SJCRH30 (cell line): ENCODE results near the gene GLI3. TPM values are rescaled to one million over a fixed set of nuclear protein-coding genes. Genes with fewer than 3 reads are reported as not detected.

Source experiments
- DNase-seq, 2 experiments: peaks; one replicate each; pipeline ENCODE4 v3.0.0-alpha.2; 2015 to 2020
- H3K27ac ChIP-seq: fragments of 250-450 bp; sonication (Bioruptor Pico); 2 replicates; pipeline ENCODE4 v1.5.1; 2020; ENCODE audit warnings: mild to moderate bottlenecking, moderate library complexity
- H3K27me3 ChIP-seq: fragments of 250-450 bp; sonication (Bioruptor Pico); 2 replicates; pipeline ENCODE4 v1.5.1; 2020; ENCODE audit warnings: mild to moderate bottlenecking, moderate library complexity
- H3K36me3 ChIP-seq: fragments of 250-450 bp; sonication (Bioruptor Pico); 2 replicates; pipeline ENCODE4 v1.5.1; 2020; ENCODE audit warnings: mild to moderate bottlenecking, moderate library complexity
- H3K4me1 ChIP-seq: fragments of 250-450 bp; sonication (Bioruptor Pico); 2 replicates; pipeline ENCODE4 v1.5.1; 2020; ENCODE audit warnings: mild to moderate bottlenecking, moderate library complexity
- H3K4me3 ChIP-seq: fragments of 250-450 bp; sonication (Bioruptor Pico); 2 replicates; pipeline ENCODE4 v1.5.1; 2020; ENCODE audit warnings: mild to moderate bottlenecking, moderate library complexity
- H3K9me3 ChIP-seq: fragments of 250-450 bp; sonication (Bioruptor Pico); replicated peaks from 2 replicates; pipeline ENCODE4 v1.5.1; 2020; ENCODE audit warnings: mild to moderate bottlenecking, moderate library complexity
- total RNA-seq: library from RNA; depleted of rRNA; stranded (reverse); fragments of >200 nt; shearing (Covaris generic); gene quantifications from 2 replicates; pipeline ENCODE4 v1.2.3, GENCODE V29; 2014

The GLI3 gene
- total RNA-seq, 1 experiment from 2014 or later, result 11.1 TPM

DNA sequence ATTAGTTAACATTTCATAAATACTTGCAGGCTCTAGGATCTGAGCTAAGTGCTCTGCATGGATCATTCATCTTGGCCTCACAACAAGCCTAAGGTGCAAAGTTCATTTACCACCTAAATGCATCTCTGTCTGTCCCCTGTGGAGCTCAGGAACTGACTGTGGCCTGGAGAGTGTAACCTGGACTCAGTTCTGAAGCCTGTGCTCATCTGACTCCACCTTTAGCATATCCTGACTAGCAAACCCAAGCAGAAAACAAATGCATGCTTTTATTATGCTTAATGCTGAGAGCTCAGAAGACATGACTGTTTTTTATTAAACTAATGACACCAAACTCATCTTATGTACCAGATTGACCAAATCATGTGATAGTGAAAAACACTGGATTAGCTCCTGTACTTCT lies 288.5 kb downstream of the GLI3 start:
- Histone ChIP-seq H3K27me3 (no peaks in the 10 kb centered on the region), H3K4me1 (peaks cover 8% of the 10 kb centered on the region), H3K27ac (no peak overlapping the region), H3K4me3 (no peak overlapping the region), H3K9me3 (no peaks in the 10 kb centered on the region), H3K36me3 (no peaks in the 10 kb centered on the region)
- no peak for DNase-seq

DNA sequence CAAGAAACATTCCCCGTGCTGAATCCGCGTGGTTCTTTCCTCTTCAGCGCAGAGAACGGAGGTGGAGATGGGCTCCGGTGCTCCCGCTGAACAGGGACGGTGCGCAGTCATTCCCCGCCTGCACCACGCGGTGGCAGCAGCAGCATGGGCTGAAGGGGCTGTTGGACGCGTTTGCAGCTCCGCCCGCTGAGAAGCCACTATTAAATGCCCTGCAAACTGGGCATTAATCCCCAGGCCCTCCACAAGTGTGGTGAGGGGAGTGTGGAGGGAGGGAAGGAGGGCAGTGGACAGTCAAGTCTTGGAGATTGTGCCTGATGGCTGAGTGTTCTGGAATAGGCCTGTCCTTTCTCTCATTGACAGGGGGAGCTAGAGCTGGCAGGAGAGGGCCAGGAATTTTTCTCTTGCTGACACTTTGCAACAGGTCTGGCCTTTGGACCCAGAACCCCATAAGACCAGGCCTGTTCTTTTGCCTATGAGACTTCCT lies 293.9 kb downstream of the GLI3 start:
- Histone ChIP-seq H3K4me1 (no peaks in the 10 kb centered on the region; the same call in 1 of the 2 replicates), H3K27ac (no peak overlapping the region), H3K4me3 (no peak overlapping the region), H3K27me3 (0 out of 2 replicates have a peak, but pooled peaks cover 5% of the 10 kb centered on the region), H3K36me3 (no peaks in the 10 kb centered on the region), H3K9me3 (no peaks in the 10 kb centered on the region)
- peak; percentile 72 to 86 for DNase-seq

DNA sequence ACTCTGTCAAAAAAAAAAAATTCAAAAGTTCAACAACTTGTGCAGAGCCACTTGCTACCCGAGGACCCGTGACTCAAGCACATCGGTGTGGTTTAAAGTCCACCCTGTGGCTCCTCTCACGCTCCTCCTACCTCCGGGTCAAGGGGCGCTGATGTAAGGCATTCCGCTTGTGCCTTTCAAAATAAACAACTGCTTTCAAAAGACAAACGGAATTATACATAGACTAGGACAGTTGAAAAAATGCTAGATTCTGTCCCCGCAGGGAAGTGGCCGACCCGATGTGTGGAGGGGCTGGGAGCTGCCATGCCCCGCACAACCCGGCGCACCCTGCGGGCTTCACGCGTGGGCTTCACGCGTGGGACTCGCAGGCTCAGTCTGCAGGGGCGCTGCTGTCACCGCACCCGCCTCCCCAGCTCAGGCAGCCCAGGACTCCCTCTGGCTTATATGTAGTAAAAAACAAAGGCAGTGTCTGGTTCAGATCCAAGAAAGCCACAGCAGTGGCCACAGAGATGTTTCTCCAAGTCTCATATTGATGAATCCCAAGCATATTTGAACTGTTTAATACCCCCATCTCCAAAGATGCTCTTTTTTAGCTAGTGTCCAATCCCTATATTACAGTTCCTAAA lies 294.4 kb downstream of the GLI3 start:
- no peaks in the 10 kb centered on the region for H3K36me3 ChIP-seq
- 0 out of 2 replicates have a peak, but pooled peaks cover 5% of the 10 kb centered on the region for H3K27me3 ChIP-seq
- no peaks in the 10 kb centered on the region; the same call in 1 of the 2 replicates for H3K4me1 ChIP-seq
- no peak overlapping the region for H3K4me3 ChIP-seq
- no peaks in the 10 kb centered on the region for H3K9me3 ChIP-seq
- DNase-seq, result no peak
- no peak overlapping the region for H3K27ac ChIP-seq

DNA sequence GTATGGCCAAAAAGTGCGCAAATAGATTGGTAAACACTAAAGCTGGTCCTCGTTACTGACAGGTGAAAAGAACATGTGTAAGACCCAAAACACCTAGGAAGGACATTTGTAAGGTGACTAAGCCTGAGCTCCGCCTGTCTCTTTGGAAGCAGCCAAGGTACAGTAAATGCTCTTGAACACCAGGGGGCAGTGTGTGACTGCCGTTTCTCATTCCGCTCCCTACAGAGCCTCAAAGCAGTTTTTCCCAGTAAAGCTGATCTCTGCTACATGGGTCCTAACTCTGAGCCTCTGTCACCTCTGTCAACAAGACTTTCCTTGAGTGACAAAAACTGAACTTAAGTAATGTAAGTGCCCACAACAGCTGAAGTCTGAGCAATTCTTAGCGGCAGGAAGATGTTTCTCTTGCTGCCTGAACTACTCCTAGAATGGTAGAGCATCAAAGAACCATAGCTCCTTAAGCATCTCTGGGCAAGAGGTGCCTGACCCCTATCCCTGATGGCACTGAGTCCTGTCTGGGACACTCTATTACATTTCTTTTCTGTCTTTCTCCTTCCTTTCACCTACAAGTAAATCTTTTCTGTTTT lies 296.2 kb downstream of the GLI3 start:
- DNase-seq, result peak; percentile 53 to 89
- H3K27ac ChIP-seq, result no peak overlapping the region
- no peaks in the 10 kb centered on the region for H3K36me3 ChIP-seq
- H3K4me3 ChIP-seq, result no peak overlapping the region
- no peaks in the 10 kb centered on the region for H3K9me3 ChIP-seq
- H3K27me3 ChIP-seq, result peaks cover 5% of the 10 kb centered on the region; the same call in 1 of the 2 replicates
- H3K4me1 ChIP-seq, result no peaks in the 10 kb centered on the region; the same call in 1 of the 2 replicates

DNA sequence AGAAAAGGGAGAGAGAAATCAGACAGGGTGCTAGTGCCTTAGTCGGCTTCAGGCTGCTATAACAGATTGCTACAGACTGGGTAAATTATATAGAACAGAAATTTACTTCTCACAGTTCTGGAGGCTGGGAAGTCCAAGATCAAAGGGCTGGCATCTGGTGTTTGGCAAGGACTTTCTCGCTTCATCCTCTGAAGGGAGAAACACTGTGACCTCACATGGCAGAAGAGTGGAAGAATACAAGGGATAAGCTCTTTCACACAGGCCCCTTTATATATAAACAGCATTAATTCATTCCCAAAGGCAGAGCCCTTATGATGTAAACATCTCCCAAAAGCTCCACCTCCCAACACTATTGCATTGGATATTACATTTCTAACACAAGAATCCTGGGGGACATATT lies 298.6 kb downstream of the GLI3 start:
- Histone ChIP-seq H3K36me3 (no peaks in the 10 kb centered on the region), H3K4me1 (no peaks in the 10 kb centered on the region; the same call in 1 of the 2 replicates), H3K4me3 (no peak overlapping the region), H3K9me3 (no peaks in the 10 kb centered on the region), H3K27ac (no peak overlapping the region), H3K27me3 (peaks cover 5% of the 10 kb centered on the region; the same call in 1 of the 2 replicates)
- DNase-seq, result no peak

DNA sequence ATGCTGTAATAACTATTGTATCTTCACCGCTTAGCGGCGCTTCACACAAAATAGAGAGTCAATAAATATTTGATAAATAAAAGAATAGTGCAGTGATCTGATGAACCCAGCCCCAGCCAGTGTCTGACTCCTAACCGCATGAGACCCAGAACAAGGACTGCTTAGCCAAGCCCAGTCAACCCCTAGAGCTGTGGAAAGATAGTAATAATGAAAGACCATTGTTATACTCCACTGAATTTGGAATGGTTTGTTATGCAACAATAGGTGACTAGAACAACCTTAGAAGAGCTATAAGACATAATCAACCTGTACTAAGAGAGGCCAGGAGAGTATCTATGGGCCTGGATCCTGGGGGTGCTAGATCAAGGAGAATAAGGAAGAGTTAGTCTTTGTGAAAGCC lies 303.6 kb downstream of the GLI3 start:
- no peak for DNase-seq
- no peaks in the 10 kb centered on the region for H3K36me3 ChIP-seq
- H3K9me3 ChIP-seq, result no peaks in the 10 kb centered on the region
- no peak overlapping the region for H3K27ac ChIP-seq
- H3K27me3 ChIP-seq, result peaks cover 3% of the 10 kb centered on the region; the same call in 1 of the 2 replicates
- no peaks in the 10 kb centered on the region for H3K4me1 ChIP-seq
- no peak overlapping the region for H3K4me3 ChIP-seq

DNA sequence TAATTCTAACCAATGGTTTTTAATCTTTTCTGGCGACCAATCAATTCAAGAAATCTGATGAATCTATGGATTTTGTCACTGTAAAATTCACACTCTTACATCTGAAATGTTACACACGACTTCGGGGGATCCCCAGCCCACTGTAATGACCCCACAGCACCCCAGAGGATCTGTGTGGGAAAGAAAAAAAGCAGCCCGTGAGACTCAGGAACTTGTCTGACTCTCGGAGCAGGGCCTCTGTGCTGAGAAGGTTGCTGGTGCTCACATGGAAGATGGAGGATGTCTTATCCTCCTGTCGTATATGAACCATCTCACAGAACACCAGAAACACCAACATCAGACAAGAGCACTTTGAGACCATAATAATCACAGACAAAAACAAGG lies 305.8 kb downstream of the GLI3 start:
- H3K9me3 ChIP-seq, result no peaks in the 10 kb centered on the region
- no peaks in the 10 kb centered on the region for H3K4me1 ChIP-seq
- H3K27me3 ChIP-seq, result 0 out of 2 replicates have a peak, but pooled peaks cover 3% of the 10 kb centered on the region
- H3K27ac ChIP-seq, result no peak overlapping the region
- no peak overlapping the region for H3K4me3 ChIP-seq
- no peak for DNase-seq
- H3K36me3 ChIP-seq, result no peaks in the 10 kb centered on the region

DNA sequence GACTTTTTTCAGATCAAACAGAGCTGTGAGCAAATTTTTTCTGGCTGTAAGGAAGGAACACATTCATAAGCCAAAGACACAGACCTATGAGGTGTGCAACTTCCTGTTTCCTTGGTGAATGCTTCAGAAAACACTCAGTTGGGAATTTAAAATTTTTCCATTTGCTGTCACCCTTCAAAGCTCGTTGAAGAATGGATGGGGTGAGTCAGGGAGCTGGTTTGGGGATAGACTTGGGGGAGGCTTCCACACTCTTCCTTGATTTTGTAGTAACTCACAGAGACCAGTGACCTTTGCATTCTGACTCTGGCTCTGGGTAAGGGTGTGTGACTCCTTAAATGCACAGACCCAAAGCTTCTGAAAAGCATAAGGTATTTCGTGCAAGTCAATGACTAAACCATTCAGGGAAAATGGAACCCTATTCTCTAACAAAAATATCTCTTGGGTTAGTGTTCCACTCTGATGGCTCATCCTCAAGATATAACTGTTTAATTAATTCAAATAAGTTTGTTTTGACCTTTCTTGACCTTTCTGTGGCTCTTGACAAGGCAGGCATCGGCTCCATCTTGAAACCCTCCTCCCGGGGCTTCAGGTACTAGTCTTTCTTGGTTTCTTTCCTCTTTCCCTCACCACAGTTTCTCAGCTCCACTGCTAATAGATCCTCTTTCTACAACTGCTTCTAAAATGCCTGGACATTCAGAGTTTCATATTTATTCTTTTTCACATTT lies 306.3 kb downstream of the GLI3 start:
- H3K36me3 ChIP-seq, result no peaks in the 10 kb centered on the region
- H3K9me3 ChIP-seq, result no peaks in the 10 kb centered on the region
- no peak for DNase-seq
- H3K4me3 ChIP-seq, result no peak overlapping the region
- no peak overlapping the region for H3K27ac ChIP-seq
- H3K4me1 ChIP-seq, result no peaks in the 10 kb centered on the region
- H3K27me3 ChIP-seq, result 0 out of 2 replicates have a peak, but pooled peaks cover 3% of the 10 kb centered on the region

DNA sequence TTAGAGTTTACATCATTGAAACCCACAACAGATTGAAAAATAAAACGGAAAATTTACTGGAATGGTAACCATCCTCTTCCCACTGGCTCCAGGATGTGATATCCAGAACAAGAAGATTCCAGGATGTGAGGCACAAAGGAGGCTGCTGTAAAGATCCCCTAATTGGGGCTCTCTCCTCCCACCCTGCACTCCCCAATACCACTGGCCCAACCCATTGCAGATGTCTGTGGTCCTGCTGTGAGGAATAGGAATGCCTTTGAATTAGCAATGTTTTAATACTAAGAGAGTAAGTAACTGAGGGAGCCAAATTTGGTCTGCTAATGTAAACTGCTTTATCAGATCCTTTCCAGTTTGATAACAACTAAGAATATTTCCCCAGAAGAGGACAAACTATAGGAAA lies 308.2 kb downstream of the GLI3 start:
- Histone ChIP-seq H3K9me3 (no peaks in the 10 kb centered on the region), H3K4me1 (no peaks in the 10 kb centered on the region), H3K27ac (no peak overlapping the region), H3K27me3 (0 out of 2 replicates have a peak, but pooled peaks cover 3% of the 10 kb centered on the region), H3K36me3 (no peaks in the 10 kb centered on the region), H3K4me3 (no peak overlapping the region)
- no peak for DNase-seq

DNA sequence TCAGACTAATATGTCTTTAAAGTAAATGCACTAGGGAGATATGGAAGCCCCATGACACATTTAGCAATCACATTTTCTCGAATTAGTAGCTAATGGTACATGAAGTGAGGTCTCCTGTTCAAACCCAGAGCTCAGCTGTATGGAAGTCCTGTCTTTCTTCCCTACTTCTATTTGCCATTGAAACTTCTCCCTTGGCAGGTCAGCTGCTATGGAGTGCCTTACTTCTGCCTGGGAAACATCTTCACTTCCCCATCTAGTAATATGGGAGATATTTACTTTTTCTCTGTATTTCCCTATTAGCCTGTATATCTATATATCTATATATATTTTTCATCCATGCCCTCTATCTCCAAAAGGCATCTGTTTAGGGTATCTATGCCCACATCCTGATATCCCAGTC lies 308.8 kb downstream of the GLI3 start:
- Histone ChIP-seq H3K27ac (no peak overlapping the region), H3K4me3 (no peak overlapping the region), H3K9me3 (no peaks in the 10 kb centered on the region), H3K36me3 (no peaks in the 10 kb centered on the region), H3K27me3 (0 out of 2 replicates have a peak, but pooled peaks cover 3% of the 10 kb centered on the region), H3K4me1 (no peaks in the 10 kb centered on the region)
- no peak for DNase-seq

DNA sequence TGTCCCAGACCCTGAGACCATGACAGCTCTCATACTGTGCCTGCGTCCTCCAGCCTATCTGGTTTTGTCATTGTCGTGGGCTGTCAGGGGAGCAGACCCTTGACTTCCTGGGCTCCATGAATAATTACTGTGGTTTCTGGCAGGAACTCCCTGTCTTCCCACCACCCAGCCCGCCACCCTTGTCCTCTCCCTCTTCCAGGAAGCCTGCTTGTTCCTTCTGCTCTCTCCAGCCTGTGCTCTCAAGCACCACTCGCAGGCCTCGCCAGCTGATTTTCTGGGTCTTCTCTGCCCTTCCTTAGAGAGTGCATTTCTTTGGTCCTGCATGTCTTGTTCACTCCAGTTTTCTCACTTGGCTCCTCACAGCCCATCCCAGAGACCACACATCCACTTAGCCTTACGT lies 309.6 kb downstream of the GLI3 start:
- Histone ChIP-seq H3K36me3 (no peaks in the 10 kb centered on the region), H3K9me3 (no peaks in the 10 kb centered on the region), H3K4me1 (no peaks in the 10 kb centered on the region), H3K27me3 (0 out of 2 replicates have a peak, but pooled peaks cover 3% of the 10 kb centered on the region), H3K27ac (no peak overlapping the region), H3K4me3 (no peak overlapping the region)
- no peak for DNase-seq

DNA sequence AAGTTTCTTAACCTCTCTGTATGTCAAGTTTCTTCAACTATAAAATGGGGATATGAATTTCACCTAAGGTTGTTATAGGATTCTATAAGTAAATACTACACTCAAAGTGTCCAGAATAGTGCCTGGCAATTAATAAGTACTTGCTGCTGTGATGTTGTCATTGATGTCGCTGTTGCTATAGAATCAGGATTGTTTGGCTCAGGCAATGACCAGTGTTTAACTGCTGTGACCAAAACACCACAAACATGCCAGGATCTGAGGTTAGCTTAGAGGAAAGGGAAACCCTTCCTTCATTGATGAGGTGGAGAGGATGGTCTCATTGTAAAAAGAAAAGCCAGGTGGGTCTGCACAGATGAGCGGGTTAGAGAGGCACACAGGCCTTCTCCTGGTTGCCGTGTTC lies 311.1 kb downstream of the GLI3 start:
- DNase-seq, result no peak
- H3K4me1 ChIP-seq, result no peaks in the 10 kb centered on the region
- no peaks in the 10 kb centered on the region for H3K9me3 ChIP-seq
- H3K27ac ChIP-seq, result no peak overlapping the region
- H3K36me3 ChIP-seq, result no peaks in the 10 kb centered on the region
- H3K27me3 ChIP-seq, result 0 out of 2 replicates have a peak, but pooled peaks cover 3% of the 10 kb centered on the region
- H3K4me3 ChIP-seq, result no peak overlapping the region

DNA sequence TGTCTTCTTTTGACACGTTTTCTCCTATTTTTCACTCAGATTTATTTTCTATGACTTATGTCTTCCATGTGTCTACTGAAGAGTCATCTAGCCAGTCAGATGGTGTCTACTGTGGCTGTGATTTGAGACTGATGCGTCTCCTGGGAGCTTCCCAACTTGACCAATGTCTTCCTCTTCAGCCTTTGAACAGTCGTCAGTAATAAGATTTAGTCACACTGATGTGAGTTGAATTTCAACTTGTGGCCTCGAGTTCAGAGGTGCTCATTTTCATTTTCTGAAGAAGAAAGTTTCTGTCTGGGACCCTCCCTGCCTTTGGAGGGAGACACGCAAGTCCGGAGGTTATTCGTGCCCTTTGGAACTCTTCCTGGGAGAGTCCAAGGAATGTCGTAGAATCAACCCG lies 312.2 kb downstream of the GLI3 start:
- no peak overlapping the region for H3K27ac ChIP-seq
- no peaks in the 10 kb centered on the region for H3K9me3 ChIP-seq
- no peak for DNase-seq
- 0 out of 2 replicates have a peak, but pooled peaks cover 3% of the 10 kb centered on the region for H3K27me3 ChIP-seq
- H3K4me3 ChIP-seq, result no peak overlapping the region
- no peaks in the 10 kb centered on the region for H3K4me1 ChIP-seq
- no peaks in the 10 kb centered on the region for H3K36me3 ChIP-seq

DNA sequence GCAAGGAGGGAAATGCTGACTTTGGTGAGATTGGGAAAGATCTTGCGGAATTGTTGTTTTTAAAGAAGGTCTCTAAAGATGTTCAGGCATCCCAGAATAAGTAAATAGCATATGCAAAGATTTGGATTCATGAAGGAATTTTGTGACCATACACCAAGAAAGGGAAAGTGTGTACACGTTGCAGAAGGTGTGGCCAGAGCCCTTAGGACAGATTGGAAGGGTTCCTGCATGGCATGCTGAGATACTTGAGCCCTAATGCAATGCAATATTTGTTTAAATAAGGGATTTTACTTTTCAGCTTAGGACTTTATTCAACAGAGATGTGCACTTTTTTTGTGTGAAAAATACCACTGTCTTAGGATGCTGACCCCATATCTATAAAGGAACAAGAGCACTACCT lies 314.6 kb downstream of the GLI3 start:
- Histone ChIP-seq H3K36me3 (no peaks in the 10 kb centered on the region), H3K27me3 (0 out of 2 replicates have a peak, but pooled peaks cover 3% of the 10 kb centered on the region), H3K9me3 (no peaks in the 10 kb centered on the region), H3K4me3 (no peak overlapping the region), H3K27ac (no peak overlapping the region), H3K4me1 (no peaks in the 10 kb centered on the region)
- no peak for DNase-seq

DNA sequence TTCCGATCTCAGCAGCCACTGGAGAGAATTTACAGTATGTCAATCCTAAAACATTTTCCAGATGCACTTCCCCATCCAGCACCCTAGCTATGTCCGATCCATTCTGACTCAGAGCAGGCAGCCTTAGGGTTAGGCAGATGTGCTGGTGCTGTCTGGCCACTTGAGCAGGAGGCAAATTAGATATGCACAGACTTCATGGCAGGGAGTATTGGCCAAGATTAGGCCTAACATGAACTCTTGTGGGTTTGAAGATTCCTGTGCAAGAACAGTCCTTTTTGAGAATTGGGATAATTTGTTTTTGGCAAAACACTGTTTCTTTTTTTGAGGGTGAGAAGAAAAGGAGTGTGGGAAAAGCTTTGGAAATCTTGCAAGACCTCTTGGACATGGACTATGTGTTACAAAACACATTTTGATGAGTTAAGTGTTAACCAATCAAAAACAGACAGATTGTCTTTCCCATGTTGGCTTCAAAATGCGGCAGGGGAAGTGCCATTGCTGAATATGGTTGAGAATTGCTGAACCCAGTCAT lies 315.5 kb downstream of the GLI3 start:
- DNase-seq, result no peak
- Histone ChIP-seq H3K4me1 (peaks cover 5% of the 10 kb centered on the region), H3K27me3 (0 out of 2 replicates have a peak, but pooled peaks cover 3% of the 10 kb centered on the region), H3K9me3 (no peaks in the 10 kb centered on the region), H3K27ac (no peak overlapping the region), H3K36me3 (no peaks in the 10 kb centered on the region), H3K4me3 (no peak overlapping the region)
